A549 (cell line): ENCODE results near the gene RAB29. TPM values are rescaled to one million over a fixed set of nuclear protein-coding genes. Genes with fewer than 3 reads are reported as not detected.

Source experiments
- ATAC-seq, 2 experiments: fragments of 200-7000 bp in 1 of 2; fragments of >200 bp in 1 of 2; cut with Nextera tagmentation in 1 of 2; cut with Tn5 transposase in 1 of 2; 3 replicates each; pipeline versions ENCODE4 v1.8.0 to v1.9.1; 2018 to 2020; ENCODE audit warnings: mild to moderate bottlenecking in 1 of 2, moderate library complexity in 1 of 2
- CTCF ChIA-PET: fragments of 300-600 bp; sonication (Branson Sonifier 250); formaldehyde crosslinking; extraction: SDS; loops from one replicate; lab custom pipeline; 2021; ENCODE audit warnings: antibody characterized with exemption, inconsistent platforms; lab: Yijun Ruan, JAX
- POLR2A ChIA-PET: fragments of 350-600 bp; formaldehyde crosslinking; extraction: SDS; loops from one replicate; lab custom pipeline; 2021; ENCODE audit warnings: antibody characterized with exemption, inconsistent platforms; lab: Yijun Ruan, JAX
- DNase-seq, 2 experiments: peaks; one replicate each; pipeline versions ENCODE4 v3.0.0 to v3.0.0-alpha.2; 2011 to 2016; ENCODE audit warnings: low read depth in 1 of 2, low spot score in 1 of 2
- FAIRE-seq: peaks from 2 replicates; lab custom pipeline; 2011; peaks lifted over from hg19 to GRCh38; lab: Jason Lieb, UNC
- H3K27ac ChIP-seq, 2 experiments: fragments of >200 bp; sonication (Bioruptor Twin); formaldehyde crosslinking; 3 replicates each; pipeline ENCODE4 v1.5.1; 2016 to 2017
- H3K4me1 ChIP-seq: fragments of >200 bp; sonication (Bioruptor Twin); formaldehyde crosslinking; 3 replicates; pipeline ENCODE4 v1.6.1; 2016
- H3K4me2 ChIP-seq: fragments of >200 bp; sonication (Bioruptor Twin); formaldehyde crosslinking; 3 replicates; pipeline ENCODE4 v1.6.1; 2016
- H3K4me3 ChIP-seq: fragments of >200 bp; sonication (Bioruptor Twin); formaldehyde crosslinking; 3 replicates; pipeline ENCODE4 v1.5.1; 2016
- H3K9me3 ChIP-seq: fragments of >200 bp; sonication (Bioruptor Twin); formaldehyde crosslinking; 3 replicates; pipeline ENCODE4 v1.6.1; 2016
- BCL3 ChIP-seq: fragments of >200 bp; sonication (Bioruptor Twin); formaldehyde crosslinking; IDR thresholded peaks from 3 replicates; pipeline ENCODE4 v1.6.1; 2016
- CBX8 ChIP-seq: fragments of 200-600 bp; sonication (generic); IDR thresholded peaks from 2 replicates; pipeline ENCODE4 v1.6.1; 2016
- CHD2 ChIP-seq: fragments of 150-350 bp; IDR thresholded peaks from 2 replicates; pipeline ENCODE4 v1.6.1; 2014; ENCODE audit warnings: low read length; ENCODE audit not compliant: partially characterized antibody
- EHF ChIP-seq: fragments of 250-450 bp; sonication (Bioruptor Pico); IDR thresholded peaks from 2 replicates; pipeline ENCODE4 v1.5.0; 2020; ENCODE audit warnings: mild to moderate bottlenecking
- EHMT2 ChIP-seq: fragments of 200-600 bp; sonication (generic); IDR thresholded peaks from 2 replicates; pipeline ENCODE4 v1.6.1; 2016; ENCODE audit warnings: antibody characterized with exemption, low read depth, mild to moderate bottlenecking, moderate library complexity
- ELK1 ChIP-seq: fragments of 150-350 bp; IDR thresholded peaks from 2 replicates; pipeline ENCODE4 v1.6.1; 2014; ENCODE audit warnings: low read depth, mild to moderate bottlenecking, low read length
- FOSB ChIP-seq: fragments of 250-450 bp; sonication (Bioruptor Pico); IDR thresholded peaks from 2 replicates; pipeline ENCODE4 v1.5.0; 2020; ENCODE audit warnings: mild to moderate bottlenecking, moderate library complexity
- GATA3 ChIP-seq: IDR thresholded peaks from 2 replicates; pipeline ENCODE4 v1.6.1; 2012; ENCODE audit warnings: borderline replicate concordance
- JUN ChIP-seq, 2 experiments: fragments of >200 bp; sonication (Bioruptor Twin); formaldehyde crosslinking; IDR thresholded peaks; 2 replicates in 1 of 2; 3 replicates in 1 of 2; pipeline ENCODE4 v1.6.1; 2016 to 2017
- KDM1A ChIP-seq: fragments of 200-600 bp; sonication (generic); IDR thresholded peaks from 2 replicates; pipeline ENCODE4 v1.6.1; 2016; ENCODE audit warnings: low read depth, mild to moderate bottlenecking
- KDM5A ChIP-seq: fragments of 200-600 bp; sonication (generic); IDR thresholded peaks from 2 replicates; pipeline ENCODE4 v1.6.1; 2016; ENCODE audit warnings: antibody characterized with exemption, mild to moderate bottlenecking
- NPAS2 ChIP-seq: fragments of 250-450 bp; sonication (Bioruptor Pico); IDR thresholded peaks from 2 replicates; pipeline ENCODE4 v1.8.0; 2022; ENCODE audit warnings: mild to moderate bottlenecking, moderate library complexity, borderline replicate concordance
- NR3C1 ChIP-seq: fragments of >200 bp; sonication (Bioruptor Twin); formaldehyde crosslinking; IDR thresholded peaks from 3 replicates; pipeline ENCODE4 v1.6.1; 2017
- PBX3 ChIP-seq: IDR thresholded peaks from 2 replicates; pipeline ENCODE4 v1.6.1; 2012
- PHF8 ChIP-seq: fragments of 200-600 bp; sonication (generic); IDR thresholded peaks from 2 replicates; pipeline ENCODE4 v1.6.1; 2016; ENCODE audit warnings: low read depth, mild to moderate bottlenecking, antibody characterized with exemption, moderate library complexity, borderline replicate concordance
- POLR2A ChIP-seq: IDR thresholded peaks from 2 replicates; pipeline ENCODE4 v1.6.1; 2012; ENCODE audit warnings: mild to moderate bottlenecking, low read length
- RAD21 ChIP-seq, 2 experiments: fragments of >200 bp in 1 of 2; sonication (Bioruptor Twin) in 1 of 2; formaldehyde crosslinking in 1 of 2; IDR thresholded peaks in 1 of 2; conservative IDR thresholded peaks in 1 of 2; 2 replicates in 1 of 2; 3 replicates in 1 of 2; pipeline ENCODE4 v1.6.1; 2012 to 2018; ENCODE audit warnings: inconsistent platforms in 1 of 2
- RARB ChIP-seq: fragments of 250-450 bp; sonication (Bioruptor Pico); IDR thresholded peaks from 2 replicates; pipeline ENCODE4 v1.8.0; 2021; ENCODE audit warnings: mild to moderate bottlenecking, moderate library complexity
- RFX5 ChIP-seq: fragments of 450-650 bp; IDR thresholded peaks from 2 replicates; pipeline ENCODE4 v1.7.1; 2014; ENCODE audit warnings: antibody characterized with exemption, mild to moderate bottlenecking, moderate library complexity
- TFCP2L1 ChIP-seq: fragments of 250-450 bp; sonication (Bioruptor Pico); IDR thresholded peaks from 2 replicates; pipeline ENCODE4 v1.5.0; 2021; ENCODE audit warnings: mild to moderate bottlenecking
- TP53 ChIP-seq: fragments of 250-450 bp; sonication (Bioruptor Pico); IDR thresholded peaks from 2 replicates; pipeline ENCODE4 v1.5.0; 2021; ENCODE audit warnings: mild to moderate bottlenecking, moderate library complexity
- ZFP36 ChIP-seq: fragments of 450-650 bp; IDR thresholded peaks from 2 replicates; pipeline ENCODE4 v1.6.1; 2014; ENCODE audit warnings: borderline replicate concordance; ENCODE audit not compliant: partially characterized antibody
- WGBS: methylation state at CpG from one replicate; pipeline ENCODE4 v1.1.6; 2017; ENCODE audit errors: missing lambda C conversion rate; 5-methylcytosine and 5-hydroxymethylcytosine counted together
- polyA plus RNA-seq, 4 experiments: library from polyadenylated mRNA; depleted of rRNA in 3 of 4; stranded (reverse); fragments of >200 nt; fragmentation: RNase III in 1 of 4; extraction: RNeasy Plus Mini Kit Qiagen cat#74134 plus additional on column Dnase treatment in 1 of 4; gene quantifications; 2 replicates in 3 of 4; 3 replicates in 1 of 4; pipeline ENCODE4 v1.2.3, GENCODE V29; 2011 to 2017
- TF ChIP-seq, protein P1 (sequence below): fragments of 450-650 bp; IDR thresholded peaks from 2 replicates; pipeline ENCODE4 v1.6.1; 2014; ENCODE audit warnings: antibody characterized with exemption
- TF ChIP-seq, protein P2 (sequence below): fragments of 250-450 bp; sonication (Bioruptor Pico); IDR thresholded peaks from 2 replicates; pipeline ENCODE4 v1.5.0; 2020; ENCODE audit warnings: low read depth, mild to moderate bottlenecking, moderate library complexity

Gene RAB29
- polyA plus RNA-seq, 2 of the 4 experiments (the other 2 are of a cell fraction), result 9.8 to 17.9 TPM

- TF ChIP-seq PBX3, result peak; percentile 15; the same call in 1 of the 2 replicates
- no peak for TF ChIP-seq KDM5A
- TF ChIP-seq CHD2, result no peak
- TF ChIP-seq, protein P1, sequence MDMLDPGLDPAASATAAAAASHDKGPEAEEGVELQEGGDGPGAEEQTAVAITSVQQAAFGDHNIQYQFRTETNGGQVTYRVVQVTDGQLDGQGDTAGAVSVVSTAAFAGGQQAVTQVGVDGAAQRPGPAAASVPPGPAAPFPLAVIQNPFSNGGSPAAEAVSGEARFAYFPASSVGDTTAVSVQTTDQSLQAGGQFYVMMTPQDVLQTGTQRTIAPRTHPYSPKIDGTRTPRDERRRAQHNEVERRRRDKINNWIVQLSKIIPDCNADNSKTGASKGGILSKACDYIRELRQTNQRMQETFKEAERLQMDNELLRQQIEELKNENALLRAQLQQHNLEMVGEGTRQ, result no peak
- no peak for TF ChIP-seq KDM1A
- peak; percentile 72; the same call in 1 of the 2 replicates for TF ChIP-seq FOSB (CRISPR knock-in tag)
- TF ChIP-seq NPAS2 (CRISPR knock-in tag), result no peak
- peak; percentile 26; the same call in 1 of the 3 replicates for TF ChIP-seq BCL3
- peak; percentile 16; the same call in 1 of the 2 replicates for TF ChIP-seq GATA3
- no peak for TF ChIP-seq NR3C1
- TF ChIP-seq ZFP36, result no peak
- peak; percentile 56; the same call in 1 of the 2 replicates for TF ChIP-seq TP53
- TF ChIP-seq TFCP2L1 (CRISPR knock-in tag), result peak; percentile 83; the same call in 1 of the 2 replicates
- peak; percentile 59; the same call in 1 of the 2 replicates for TF ChIP-seq RARB (CRISPR knock-in tag)
- TF ChIP-seq RAD21 (conservative IDR thresholded peaks at IDR 0.05 in 1 of 2, IDR thresholded peaks at IDR 0.05 in 1 of 2), result no peak
- no peak for TF ChIP-seq ELK1
- TF ChIP-seq POLR2A, result peak; percentile 40
- no peak for TF ChIP-seq EHMT2
- peak in 1 of 2 experiments; percentile 89; a peak in 4 of 5 replicates for TF ChIP-seq JUN (IDR thresholded peaks at IDR 0.05)
These were observed 25.8 kb downstream of the RAB29 start (continued) for GRCh38 chr1:205749234-205750137.

DNA sequence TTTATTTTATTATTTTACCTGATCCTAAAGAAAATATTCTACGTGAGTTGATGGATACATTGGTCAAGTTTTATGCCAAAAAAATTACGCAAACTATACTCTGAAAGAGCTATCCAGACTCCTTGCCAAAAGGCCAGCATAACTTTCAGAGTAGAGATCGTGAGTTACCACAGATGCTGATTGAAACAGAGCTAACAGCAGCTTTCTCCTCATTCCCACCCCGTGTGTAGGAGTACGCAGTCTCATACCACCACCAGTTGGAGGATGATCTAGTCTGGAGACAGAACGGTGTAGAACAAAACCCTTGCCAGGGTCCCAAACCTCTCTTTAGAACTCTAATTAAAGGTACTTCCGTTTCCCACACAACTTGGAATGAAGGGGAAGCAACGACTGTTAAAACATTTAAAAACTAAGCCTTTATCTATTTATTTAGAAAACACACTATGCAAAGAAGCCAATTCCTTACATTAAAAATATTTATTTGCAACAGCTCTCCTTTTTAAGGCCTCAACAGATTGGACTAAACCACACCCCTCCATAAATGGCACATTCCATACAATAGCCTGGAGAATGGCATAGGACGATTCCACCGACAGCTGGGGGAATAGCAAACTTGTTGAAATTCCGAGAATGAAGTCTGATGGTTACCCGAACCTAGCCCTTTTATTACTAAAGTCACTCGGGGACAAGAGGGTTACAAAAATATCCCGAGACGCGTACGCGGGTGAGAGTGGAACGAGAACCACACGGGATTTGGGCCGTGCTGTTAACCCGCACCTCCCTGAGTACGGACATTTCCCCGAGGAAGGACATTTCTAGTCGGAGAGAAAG is 26.7 kb downstream of the RAB29 start:
- H3K9me3 ChIP-seq, result no peaks in the 10 kb centered on the region
- ChIA-PET CTCF (interaction anchor here (0.6 to 1.7 kb wide), 5 partner anchors 11 to 91 kb away, joined by 3 to 7 read pairs (median 3); no protein-coding TSS in a partner anchor), POLR2A (interaction anchor here (1.2 kb wide), 1 partner anchor 9 kb away, joined by 11 read pairs; no protein-coding TSS in a partner anchor)
- no peak for FAIRE-seq
- H3K4me3 ChIP-seq, result peak overlapping the region; percentile 99
- peak overlapping the region; percentile 99 to 100 for H3K27ac ChIP-seq
- peak overlapping the region; percentile 98 for H3K4me2 ChIP-seq
- WGBS, result 3% methylated on average over 25 of the region's 25 CpGs
- peak; percentile 63 to 69 for ATAC-seq
- peak in 1 of 2 experiments; percentile 38 for DNase-seq
- H3K4me1 ChIP-seq, result peaks cover 39% of the 10 kb centered on the region
- TF ChIP-seq POLR2A (no peak), CHD2 (peak; percentile 85), PHF8 (peak; percentile 28; the same call in 1 of the 2 replicates), RFX5 (no peak), CBX8 (no peak), EHF (CRISPR knock-in tag) (no peak), KDM5A (peak; percentile 46; the same call in 1 of the 2 replicates), NR3C1 (no peak), ELK1 (no peak)
- TF ChIP-seq, protein P1, result no peak
- TF ChIP-seq, protein P2, sequence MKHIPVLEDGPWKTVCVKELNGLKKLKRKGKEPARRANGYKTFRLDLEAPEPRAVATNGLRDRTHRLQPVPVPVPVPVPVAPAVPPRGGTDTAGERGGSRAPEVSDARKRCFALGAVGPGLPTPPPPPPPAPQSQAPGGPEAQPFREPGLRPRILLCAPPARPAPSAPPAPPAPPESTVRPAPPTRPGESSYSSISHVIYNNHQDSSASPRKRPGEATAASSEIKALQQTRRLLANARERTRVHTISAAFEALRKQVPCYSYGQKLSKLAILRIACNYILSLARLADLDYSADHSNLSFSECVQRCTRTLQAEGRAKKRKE (CRISPR knock-in tag), result no peak
